ENCODE data around the gene ATOH8.

The ATOH8 gene

GRCh38 chr2:85724731-85725181 is 29.0 kb upstream of the ATOH8 start:
- no peak for DNase-seq (ENCODE audit: low read depth)
- no peak overlapping the region for H3K4me3 ChIP-seq (ENCODE audit: low read length)
- no peak for TF ChIP-seq CTCF (conservative IDR thresholded peaks at IDR 0.05; ENCODE audit: low read depth, low read length)

DNA sequence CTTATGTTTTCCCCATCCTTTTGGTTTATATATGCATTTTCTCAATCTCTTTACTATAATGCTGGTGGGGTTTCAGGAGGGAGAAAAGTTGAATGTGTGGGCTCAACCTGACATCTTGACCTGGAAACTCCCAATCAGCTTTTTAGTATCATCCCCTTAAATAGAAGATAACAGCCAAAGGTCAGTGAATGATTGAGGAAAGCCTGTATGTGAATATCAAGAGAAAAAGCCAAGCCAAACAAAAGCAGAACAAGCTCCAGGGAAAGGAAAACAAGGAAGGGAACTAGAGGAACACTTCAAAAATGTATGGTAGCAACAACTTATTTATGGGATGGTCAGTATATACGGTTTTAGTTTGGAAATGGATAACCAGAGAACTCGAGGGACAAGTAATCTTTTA is 28.3 kb upstream of the ATOH8 start:
- H3K4me3 ChIP-seq (ENCODE audit: low read length) = no peak overlapping the region
- no peak for TF ChIP-seq CTCF (conservative IDR thresholded peaks at IDR 0.05; ENCODE audit: low read depth, low read length)
- no peak for DNase-seq (ENCODE audit: low read depth)

GRCh38 chr2:85727798-85728197 is 26.0 kb upstream of the ATOH8 start:
- DNase-seq (ENCODE audit: low read depth) = no peak
- H3K4me3 ChIP-seq (ENCODE audit: low read length) = no peak overlapping the region
- no peak for TF ChIP-seq CTCF (conservative IDR thresholded peaks at IDR 0.05; ENCODE audit: low read depth, low read length)

DNA sequence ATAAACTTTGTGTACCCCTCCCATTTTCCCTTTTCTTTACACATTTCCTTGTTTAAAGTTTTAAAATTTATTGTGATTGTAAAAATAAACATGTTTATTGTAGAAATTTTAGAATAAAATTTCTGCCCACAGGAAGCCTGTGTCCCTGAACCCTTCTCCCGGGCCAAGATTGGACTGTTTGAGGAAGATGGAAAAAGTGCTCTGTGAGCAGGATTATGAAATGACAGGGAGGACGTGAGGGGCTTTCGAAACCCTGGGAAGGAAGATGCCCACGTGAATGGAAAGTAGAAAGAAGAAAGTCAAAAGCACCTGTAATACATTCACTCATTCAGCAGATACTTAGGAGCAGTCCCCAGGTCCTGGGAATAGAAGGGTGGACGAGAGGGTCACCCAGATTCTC is 25.4 kb upstream of the ATOH8 start:
- H3K4me3 ChIP-seq (ENCODE audit: low read length) = no peak overlapping the region
- TF ChIP-seq CTCF (conservative IDR thresholded peaks at IDR 0.05; ENCODE audit: low read depth, low read length) = no peak
- DNase-seq (ENCODE audit: low read depth) = no peak

GRCh38 chr2:85728883-85729824 is 24.6 kb upstream of the ATOH8 start:
- no peak overlapping the region for H3K4me3 ChIP-seq (ENCODE audit: low read length)
- peak; percentile 98 for TF ChIP-seq CTCF (conservative IDR thresholded peaks at IDR 0.05; ENCODE audit: low read depth, low read length)
- peak; percentile 21 for DNase-seq (ENCODE audit: low read depth)

DNA sequence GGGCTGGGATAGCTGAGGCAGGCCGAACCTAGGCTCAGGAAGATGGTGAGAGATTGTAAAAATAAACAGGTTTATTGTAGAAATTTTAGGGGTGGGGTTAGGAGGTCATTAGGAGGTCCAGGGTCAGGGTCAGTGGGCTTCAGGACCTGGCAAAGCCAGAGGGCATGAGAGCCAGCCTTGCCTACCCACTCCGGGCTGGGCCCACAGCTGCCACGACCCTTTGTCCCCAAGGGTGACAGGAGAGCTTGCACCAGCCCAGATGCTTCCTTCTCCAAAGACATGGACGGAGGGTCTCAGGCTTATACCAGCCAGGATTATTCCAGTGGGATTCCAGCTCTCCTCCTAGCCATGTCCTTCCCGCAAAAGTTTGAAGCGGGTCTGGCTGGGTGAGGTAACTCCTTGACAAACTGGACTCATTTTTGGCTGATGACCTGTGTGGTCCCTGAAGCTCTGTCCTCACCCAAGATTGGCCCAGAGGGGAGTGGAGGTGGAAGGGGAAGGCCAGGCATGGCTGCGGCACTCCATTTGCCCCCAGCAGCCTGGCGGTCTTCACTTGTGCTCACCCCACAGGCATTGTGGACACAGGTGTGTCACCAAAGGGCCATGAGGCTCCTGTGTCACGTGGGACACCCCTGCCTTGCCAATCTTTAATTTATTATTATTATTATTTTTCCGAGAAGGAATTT is 23.8 kb upstream of the ATOH8 start:
- DNase-seq (ENCODE audit: low read depth) = no peak
- no peak overlapping the region for H3K4me3 ChIP-seq (ENCODE audit: low read length)
- TF ChIP-seq CTCF (conservative IDR thresholded peaks at IDR 0.05; ENCODE audit: low read depth, low read length) = no peak
